HG02623 (cell line): ENCODE measurements around the gene HNRNPC.
A peak's percentile ranks its signal among the peaks of the same experiment; 100 is the strongest.
"Not testable (repeated sequence)": the region's sequence is repeated elsewhere in the genome, so short reads cannot be mapped to it uniquely, and the experiment has no call there.

Source experiments
- ATAC-seq: cut with Tn5 transposase; IDR thresholded peaks from one replicate; pipeline ENCODE4 v1.9.1; 2021; ENCODE audit warnings: moderate library complexity; ENCODE audit not compliant: unreplicated experiment

The HNRNPC gene

GRCh38 chr14:21194597-21194996, 74.6 kb downstream of the HNRNPC start:
- ATAC-seq, result no peak

- no peak for ATAC-seq
These were observed 76.2 kb downstream of the HNRNPC start for GRCh38 chr14:21192875-21193535.

- ATAC-seq, result no peak
These were observed 76.8 kb downstream of the HNRNPC start for GRCh38 chr14:21192447-21192822.

- peak; percentile 70 for ATAC-seq
These were observed 77.3 kb downstream of the HNRNPC start for GRCh38 chr14:21191809-21192446.

GRCh38 chr14:21191261-21191808, 77.9 kb downstream of the HNRNPC start:
- no peak for ATAC-seq

- ATAC-seq, result no peak
These were observed 83.8 kb downstream of the HNRNPC start for GRCh38 chr14:21185491-21185890.

- ATAC-seq, result no peak
These were observed 85.0 kb downstream of the HNRNPC start for GRCh38 chr14:21184254-21184653.

GRCh38 chr14:21182166-21182565, 87.1 kb downstream of the HNRNPC start:
- ATAC-seq, result no peak

- no peak for ATAC-seq
These were observed 98.1 kb downstream of the HNRNPC start for GRCh38 chr14:21171128-21171527.

GRCh38 chr14:21169573-21169972, 99.7 kb downstream of the HNRNPC start:
- ATAC-seq, result no peak

- no peak for ATAC-seq
These were observed 101.2 kb downstream of the HNRNPC start for GRCh38 chr14:21168055-21168454.

GRCh38 chr14:21165670-21166069, 103.6 kb downstream of the HNRNPC start:
- not testable (repeated sequence) for ATAC-seq

- not testable (repeated sequence) for ATAC-seq
These were observed 104.1 kb downstream of the HNRNPC start for GRCh38 chr14:21165002-21165605.

GRCh38 chr14:21163871-21164291, 105.4 kb downstream of the HNRNPC start:
- ATAC-seq, result no peak

- no peak for ATAC-seq
These were observed 107.2 kb downstream of the HNRNPC start for GRCh38 chr14:21162081-21162480.

GRCh38 chr14:21160061-21160610, 109.1 kb downstream of the HNRNPC start:
- ATAC-seq, result no peak
